HPDE6-E6E7 (cell line): ENCODE data around the gene IGFLR1.
A peak's percentile ranks its signal among the peaks of the same experiment; 100 is the strongest.

Experiments used
- DNase-seq: peaks from one replicate; pipeline ENCODE4 v3.0.0; 2011; ENCODE audit warnings: missing footprints; ENCODE audit errors: extremely low spot score

IGFLR1 gene

DNA sequence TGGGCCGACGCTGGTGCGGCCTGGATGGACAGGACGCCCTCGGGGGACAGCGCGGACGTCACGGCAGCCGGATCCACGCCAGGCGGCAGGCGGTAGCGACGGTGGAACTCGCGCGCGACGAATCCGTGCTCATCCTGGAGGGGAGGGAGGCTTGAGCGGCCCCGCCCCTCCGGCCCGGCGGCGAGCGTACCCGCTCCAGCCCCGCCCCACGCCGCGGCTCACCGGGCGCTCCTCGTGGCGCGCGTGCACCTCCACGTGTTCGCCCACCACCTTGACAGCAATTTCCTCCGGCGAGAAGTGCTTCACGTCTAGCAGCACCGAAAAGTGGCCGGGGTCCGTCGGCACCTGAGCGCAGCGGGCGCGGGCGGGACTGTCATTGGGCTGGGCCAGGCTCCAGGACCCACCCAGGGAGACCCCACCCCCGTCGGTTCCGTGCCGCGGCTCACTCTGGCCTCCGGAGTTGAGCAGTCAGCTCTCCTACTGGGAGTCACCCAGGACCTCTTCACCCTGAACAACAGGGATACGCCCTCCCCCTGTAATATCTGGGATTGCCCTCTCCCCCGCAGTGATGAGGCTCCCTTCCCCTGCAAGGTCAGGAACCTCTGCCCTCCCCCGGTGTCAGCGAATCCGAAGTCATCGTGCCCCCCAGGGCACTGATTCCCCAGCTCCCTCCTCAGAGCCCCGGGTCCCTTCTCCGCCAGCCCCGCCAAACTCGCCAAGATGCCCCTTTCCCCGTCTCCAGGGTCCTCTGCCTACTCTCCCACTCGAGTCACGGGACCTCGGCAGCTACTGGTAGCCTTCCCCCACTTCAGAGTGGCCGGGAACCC is 13.5 kb upstream of the IGFLR1 start:
- DNase-seq = no peak

DNA sequence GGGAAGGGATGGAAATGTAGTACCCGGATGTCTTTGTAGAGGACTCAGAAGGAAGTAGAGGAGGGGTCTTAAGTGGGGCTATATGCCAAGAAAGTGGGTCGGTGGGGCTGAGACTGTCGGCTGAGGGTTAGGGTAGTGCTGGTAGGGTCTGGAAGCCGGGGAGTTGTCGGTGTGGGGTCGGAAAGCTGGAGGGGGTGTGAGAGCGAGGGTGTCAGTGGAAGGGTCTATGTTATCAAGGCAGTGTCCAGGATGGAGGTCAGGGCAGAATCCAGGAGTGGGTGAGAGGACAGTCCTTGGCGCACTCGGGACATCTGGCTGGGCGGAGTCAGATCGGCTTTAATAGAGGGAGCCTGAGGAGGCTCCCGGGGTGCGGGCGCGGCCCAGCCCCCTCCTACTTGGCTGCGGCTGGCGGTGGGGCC is 12.9 kb upstream of the IGFLR1 start:
- DNase-seq = no peak

DNA sequence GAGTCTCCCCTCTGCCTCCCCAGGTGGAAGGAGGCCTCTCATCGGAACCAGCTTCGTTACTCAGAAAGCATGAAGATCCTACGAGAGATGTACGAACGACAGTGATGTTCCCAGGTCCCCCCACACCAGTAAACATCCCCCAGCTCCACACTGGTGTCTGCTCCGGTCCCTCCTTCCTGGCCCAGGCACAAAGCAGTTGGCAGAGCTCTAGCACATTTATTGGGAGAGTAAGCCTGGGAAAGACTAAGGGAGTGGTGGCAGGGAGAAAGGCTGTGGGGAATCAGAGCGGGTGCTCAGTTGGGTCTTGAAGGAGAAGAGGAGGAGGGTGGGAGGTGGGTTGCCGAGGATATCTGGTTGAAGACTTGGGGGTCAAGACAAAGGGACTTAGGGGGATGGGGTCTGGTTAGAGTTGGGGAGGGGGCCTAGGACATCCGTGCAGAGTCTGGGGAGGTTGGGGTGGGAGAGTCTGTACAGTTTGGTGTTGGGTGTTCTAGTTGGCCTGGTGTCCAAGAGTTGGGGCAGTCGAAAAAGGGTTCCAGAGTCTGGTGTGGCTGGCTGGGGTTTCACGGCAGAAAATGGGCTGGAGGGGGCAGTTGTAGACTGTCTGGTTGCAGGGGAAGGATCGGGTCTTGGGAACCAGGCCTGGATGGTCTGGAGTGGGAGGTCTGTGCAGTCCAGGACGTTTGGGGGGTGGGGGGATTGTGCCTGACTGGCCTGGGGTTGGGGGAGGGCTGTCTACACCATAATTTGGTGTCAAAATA is 12.3 kb upstream of the IGFLR1 start:
- no peak for DNase-seq

DNA sequence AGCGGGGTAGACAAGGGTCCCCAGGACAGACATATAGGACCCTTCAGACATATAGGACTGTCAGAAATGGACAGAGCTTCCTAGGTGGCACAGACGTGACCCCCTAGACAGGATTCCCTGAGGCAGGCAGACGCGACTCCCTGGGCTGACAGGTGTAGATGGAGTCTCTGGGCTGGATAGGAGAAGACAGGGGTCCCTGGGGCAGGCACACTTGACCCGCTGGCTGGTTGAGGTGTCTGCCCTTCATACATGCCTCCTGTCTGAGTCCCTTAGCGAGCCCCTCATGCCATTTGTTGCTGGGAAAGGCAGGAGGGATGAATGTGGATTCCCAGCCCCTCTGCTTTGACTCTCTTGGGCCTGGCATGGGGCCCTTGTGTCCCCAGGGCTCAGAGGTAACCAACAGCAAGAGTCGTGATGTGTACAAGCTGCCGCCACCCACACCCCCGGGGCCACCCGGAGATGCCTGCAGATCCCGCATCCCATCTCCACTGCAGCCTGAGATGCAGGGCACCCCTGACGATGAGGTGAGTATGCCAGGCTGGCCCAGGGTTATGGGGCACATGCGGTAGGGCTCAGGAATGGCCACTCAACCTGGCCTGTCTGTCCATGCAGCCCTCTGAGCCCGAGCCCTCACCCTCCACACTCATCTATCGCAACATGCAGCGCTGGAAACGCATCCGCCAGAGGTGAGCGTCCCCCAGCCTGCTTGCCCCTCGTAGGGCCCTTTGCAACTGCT is 11.6 kb upstream of the IGFLR1 start:
- DNase-seq = no peak

DNA sequence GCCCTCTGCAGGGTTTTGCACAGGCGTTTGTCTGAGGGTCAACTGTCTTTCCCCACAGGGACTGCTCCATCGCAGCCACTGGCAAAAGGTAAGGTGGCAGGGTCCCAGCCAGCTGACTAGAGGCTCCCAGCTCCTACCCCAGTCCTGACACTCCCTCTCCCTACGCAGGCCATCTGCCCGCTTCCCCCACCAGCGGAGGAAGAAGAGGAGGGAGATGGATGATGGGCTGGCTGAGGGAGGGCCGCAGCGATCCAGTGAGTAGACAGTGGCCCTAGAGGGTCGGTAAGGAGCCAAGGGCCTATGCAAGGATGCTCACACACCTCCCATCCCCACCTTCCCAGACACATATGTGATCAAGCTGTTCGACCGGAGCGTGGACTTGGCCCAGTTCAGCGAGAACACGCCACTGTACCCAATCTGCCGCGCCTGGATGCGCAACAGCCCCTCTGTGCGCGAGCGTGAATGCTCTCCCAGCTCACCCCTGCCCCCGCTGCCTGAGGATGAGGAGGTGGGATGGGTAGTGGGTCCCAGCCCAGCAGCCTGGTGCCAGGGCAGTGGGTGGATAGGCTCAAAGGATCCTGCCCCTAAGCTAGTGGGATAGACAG is 10.6 kb upstream of the IGFLR1 start:
- DNase-seq = no peak

DNA sequence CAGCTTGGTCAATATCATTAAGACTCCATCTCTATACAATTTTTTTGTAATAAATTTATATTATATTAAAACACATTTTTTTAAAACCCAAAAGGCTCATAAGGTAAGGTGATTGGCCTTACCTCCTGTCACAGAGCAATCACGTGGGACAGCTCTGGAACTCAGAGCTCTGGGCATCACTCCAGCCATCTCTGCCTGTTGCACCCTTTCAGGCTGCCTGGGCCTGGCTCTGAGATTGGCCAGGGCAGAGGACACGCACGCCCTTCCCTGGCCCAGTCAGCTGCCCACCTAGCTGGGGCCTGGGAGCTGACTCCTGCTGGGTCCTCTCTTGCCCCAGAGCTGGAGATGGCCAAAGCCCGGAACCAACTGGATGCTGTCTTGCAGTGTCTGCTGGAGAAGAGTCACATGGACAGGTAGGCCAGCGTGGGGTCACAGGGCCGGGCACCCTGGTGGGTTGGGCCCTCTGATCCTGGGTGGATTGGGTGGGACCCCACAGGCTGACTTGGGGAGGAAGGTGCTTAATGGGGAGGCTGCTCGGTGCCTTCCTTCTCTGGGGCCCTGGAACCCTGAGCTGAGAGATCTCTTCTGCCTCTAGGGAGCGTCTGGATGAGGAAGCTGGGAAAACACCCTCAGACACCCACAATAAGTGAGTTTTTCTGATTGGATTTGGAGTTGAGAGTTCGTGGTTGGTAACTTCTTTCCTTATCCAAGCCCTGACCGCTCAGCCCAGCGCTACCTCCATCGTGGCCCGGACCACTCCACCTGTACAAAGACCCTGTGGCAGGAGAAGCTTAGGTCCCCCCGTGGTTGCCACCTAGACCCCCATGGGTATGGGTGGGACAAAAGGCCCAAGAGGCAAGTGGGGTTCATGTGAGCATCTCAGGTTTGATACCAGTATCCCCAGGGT is 9.8 kb upstream of the IGFLR1 start:
- no peak for DNase-seq

DNA sequence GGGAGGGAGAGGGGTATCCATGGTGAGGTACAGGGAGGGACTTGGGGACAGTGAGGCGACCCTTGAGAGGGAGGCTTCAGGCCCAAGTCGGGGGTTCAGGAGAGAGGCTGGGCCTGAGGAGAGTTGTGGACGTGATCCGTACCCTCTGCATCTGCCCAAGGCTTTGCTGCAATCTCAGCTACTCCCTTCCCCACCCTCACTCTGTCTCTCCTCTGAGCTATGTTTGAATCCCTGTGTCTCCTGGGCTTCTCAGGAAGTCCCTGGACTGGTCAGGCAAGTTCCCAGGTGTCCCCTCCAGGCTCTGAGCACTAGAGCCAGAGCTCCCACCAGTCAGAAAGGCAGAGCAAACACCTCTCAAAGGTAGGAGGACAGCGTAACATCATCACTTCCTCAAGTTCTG is 7.9 kb upstream of the IGFLR1 start:
- DNase-seq = no peak

DNA sequence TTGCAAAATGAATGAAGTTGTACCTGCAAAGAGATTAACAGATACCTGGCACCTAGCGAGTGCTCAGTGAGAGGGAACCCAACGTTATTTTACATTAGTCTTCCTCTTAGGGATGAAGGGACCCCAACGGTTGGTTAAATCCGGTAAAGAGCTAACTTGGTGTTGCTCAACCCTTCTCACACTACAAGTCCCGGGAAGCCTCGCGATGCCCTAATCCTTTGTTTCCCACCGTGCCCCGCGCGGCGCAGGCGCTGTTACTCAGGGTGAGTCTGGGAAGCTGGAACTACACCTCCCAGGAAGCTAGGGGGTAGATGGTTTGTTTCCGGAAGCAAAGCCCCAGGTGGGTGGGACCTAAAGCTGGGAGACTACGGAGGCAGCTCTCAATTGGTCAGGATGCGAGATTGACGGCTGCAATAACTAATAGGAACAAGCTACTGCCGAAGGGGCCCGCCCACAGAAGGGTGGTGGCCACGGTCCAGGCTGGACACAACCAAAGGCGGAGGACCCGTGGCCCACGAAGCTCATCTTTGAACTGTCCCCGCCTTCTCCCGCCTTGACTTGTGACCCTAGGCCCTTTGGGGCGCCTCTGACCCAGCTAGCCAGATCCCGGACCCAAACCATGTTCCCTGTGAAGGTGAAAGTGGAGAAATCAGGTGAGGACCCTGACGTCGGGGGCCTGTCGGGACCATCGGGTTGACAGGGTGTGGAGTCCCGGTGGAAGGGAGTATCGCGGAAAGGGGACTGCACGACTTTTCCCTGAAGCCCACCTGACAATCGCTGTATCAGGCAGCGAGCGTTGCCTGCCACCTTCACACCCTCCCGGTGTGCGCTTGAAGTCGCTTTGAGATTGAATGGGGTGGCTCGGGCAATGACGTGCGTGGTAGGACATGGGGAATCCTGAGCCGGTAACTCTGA is 6.1 kb upstream of the IGFLR1 start, which contains the start of gene LIN37:
LIN37 (plus strand) TSS at position 471 of the 915 bp plus-strand sequence; CDS start at position 620, 149 bp downstream.
- peak; percentile 98 for DNase-seq

DNA sequence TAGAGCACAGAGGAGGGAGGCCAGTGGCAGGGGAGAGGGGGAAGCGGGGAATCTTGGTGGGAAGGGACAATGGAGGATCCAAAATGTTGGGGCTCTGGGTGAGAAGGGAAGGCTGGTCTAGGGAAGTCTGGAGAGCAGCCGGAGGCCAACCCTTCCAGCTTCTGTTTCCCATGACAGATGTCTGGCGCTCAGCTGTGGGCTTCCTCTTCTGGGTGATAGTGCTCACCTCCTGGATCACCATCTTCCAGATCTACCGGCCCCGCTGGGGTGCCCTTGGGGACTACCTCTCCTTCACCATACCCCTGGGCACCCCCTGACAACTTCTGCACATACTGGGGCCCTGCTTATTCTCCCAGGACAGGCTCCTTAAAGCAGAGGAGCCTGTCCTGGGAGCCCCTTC is 4.3 kb upstream of the IGFLR1 start:
- no peak for DNase-seq

DNA sequence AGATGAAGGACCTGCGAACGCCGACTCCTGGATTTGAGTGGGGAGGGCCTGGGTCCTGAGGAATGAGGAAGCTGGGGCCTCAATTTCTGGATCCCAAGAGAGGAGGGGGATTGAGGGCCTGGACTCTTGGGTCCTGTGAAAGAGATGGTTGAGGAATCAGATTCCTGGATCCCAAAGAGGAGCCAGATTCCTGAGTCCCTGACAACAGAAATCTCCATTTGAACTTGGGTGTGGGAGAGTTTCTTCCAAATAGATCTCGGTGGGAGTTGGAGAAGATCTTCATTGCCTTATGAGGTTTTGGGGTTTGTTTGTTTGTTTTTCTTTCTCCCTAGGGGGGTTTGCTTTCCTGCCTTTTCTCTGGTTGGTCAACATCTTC is 3.8 kb upstream of the IGFLR1 start:
- DNase-seq = no peak

DNA sequence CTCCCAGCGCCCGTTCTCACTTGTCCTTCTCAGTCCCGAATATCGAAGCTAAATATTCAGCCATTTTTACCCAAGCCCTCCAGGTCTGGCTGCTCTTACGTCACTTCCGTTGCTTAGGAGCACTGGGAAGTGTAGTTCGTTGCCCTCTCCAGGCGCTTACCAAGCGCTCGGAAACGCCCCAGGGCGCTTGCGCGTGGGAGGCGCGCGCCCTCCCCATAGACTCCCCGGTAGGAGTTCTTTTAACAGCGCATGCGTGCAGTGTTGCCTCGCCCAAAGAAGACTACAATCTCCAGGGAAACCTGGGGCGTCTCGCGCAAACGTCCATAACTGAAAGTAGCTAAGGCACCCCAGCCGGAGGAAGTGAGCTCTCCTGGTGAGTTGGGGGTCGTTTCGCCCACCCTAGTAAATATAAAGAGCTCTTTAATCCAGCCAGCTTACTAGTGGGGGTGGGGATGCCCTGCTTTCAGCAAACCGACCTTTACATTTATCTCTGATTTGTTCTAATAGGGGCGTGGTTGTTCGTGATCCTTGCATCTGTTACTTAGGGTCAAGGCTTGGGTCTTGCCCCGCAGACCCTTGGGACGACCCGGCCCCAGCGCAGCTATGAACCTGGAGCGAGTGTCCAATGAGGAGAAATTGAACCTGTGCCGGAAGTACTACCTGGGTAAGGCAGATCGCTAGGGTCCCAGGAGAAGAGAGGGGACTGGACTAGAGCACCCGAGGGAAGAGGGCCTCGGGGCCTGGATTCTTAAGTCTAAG is 3.3 kb upstream of the IGFLR1 start, which contains the start of the genes PSENEN and U2AF1L4:
PSENEN (plus strand) TSS at position 324 of the 759 bp plus-strand sequence; CDS start at position 604, 280 bp downstream.
U2AF1L4 (minus strand) TSS at position 91 of the 759 bp plus-strand sequence; CDS start at position 64, 27 bp downstream.
- DNase-seq = peak; percentile 95

DNA sequence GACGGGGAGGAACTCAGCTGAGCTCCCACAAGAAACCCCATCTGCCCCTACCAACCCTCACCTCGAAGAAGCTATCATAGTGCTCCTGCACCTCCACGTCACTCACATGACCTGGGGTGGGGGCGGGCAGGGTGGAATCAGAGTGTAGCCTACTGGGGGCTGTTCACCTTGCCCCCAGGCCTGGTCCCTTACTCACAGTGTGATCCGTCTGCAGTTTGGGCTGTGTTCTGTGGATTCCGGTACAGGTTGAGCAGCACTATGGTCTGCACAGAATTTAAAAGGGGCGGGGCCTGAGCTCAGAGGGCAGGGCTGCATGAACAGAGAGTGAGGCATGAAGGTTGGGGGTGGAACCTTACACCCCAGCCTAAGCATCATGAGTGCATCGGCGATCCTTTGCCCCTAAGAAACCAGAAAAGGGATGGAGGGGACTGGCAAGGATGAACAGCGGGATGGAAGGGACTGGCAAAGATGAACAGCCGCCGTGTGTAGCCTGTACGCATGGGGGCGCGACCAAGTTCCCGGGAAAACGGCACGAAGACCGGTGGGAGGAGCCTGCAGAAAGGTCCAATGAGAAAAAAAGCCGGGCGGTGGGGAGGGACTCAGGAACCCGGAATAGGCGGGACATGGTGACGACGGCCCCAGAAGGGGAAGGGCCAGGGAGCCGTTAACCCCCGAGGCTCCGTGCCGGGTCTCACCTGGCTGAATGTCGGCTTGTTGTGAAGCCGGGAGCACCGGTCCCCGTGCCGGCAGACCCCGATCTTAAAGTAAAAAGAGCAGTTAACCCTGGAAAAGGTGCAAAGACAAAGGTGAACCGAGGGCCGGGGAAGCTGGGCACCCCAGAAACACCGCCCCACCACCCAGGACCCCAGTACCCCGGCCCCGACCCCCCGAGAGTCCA is 2.4 kb upstream of the IGFLR1 start:
- DNase-seq = peak; percentile 83

DNA sequence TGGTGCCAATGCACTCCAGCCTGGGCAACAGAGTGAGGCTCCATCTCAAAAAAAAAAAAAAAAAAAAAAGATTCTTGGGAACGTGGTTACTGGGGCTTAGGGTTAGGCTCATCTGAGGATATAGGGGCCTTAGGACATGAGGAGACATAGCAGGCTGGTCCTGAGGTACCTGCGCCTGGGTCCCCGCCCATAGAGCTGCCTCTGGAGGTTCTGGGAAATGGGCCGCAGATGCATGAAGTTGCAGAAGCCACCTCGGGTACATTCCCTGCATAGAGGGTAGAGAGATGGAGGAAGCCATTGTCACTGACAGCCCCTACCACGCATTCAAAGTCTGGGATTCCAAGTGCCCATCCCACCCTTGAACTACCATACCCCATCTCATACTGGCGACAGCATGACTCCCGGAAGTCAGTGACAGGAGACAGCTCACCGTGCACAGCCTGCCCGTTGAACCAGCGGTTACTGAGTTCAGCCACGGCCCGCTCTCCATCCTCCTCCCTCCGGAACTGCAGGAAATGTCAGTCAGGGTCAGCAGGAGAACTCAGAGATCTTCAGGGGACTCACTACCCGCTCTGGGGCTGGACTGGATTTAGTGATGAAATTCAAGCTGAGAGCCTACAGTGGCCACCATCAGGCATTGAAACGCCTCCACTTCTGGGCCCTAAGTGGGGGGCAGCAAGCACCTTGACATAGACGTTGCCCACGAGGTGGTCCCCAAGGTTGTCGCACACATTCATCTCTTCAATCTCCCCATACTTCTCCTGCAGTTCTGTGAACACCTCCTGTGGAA is 1.6 kb upstream of the IGFLR1 start:
- DNase-seq = no peak

DNA sequence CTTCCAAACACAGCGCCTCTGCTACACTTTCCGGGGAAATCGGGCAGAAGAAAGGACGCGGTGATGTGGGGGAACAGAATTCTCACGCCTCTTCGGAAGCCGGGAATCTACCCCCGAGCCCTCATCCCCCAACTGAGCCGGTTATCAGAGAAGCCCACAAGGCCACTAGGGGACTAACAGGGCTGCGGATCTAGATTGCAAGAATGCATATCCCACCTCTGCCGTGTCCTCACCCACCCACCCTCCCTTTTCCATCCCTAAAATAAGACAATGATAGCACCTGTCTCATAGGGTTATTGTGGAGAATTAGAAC is 1.1 kb downstream of the IGFLR1 start:
- DNase-seq = no peak

DNA sequence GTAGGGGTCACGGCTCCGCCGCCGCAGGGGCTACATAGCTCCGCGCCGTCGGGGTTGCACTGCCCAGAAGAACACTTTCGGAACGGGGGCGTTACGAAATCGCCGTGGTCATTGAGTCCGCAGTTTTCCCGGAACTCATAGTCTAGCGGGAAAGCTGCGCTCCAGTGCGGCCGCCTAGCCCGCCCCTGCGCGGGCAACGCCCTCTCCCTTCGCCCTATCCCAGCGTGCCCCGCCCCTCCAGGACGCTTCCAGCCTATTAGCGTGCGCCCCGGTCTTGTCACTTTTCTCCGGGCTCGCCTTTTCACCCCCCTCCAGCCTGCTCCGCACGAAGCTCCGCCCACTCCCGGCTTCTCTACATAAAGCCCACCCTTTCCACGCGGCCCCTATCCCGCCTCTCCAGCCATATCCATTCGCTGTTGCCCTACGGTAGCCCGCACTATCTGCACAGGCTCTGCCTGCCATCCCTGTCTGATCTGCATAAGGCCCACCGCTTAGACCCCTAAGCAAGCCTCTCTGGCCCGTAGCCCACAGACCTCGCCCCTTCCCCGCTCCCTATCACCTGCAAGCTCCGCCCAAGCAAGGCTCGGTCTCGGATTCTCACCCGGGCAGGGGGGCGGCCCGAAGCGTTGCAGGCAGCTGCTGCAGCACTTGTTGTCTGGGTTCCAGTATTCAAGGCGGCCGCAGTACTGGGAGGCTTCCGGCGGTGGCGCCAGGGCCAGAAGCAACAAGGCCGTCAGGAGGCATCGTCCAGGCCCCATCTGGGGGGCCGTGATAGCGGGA is 1.6 kb downstream of the IGFLR1 start:
- peak; percentile 99 for DNase-seq

DNA sequence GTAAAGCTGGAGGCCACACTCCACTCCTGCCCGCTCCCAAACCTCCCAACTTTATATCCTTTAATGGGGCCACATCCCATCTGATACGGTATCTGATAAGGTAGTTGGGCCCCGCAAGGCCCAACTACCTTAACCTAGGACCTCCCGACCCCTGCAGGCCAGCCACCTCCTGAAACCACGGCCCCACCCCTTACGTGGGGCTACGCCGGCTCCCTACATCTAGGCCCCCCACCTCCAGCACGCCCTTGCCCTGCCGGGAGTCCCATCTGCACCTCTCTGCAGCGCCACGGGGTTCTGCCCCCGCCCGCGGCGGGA is 2.2 kb downstream of the IGFLR1 start:
- no peak for DNase-seq
